Smooth muscle cell (in vitro differentiated cells): ENCODE measurements around the gene BBS12. TPM values are rescaled to one million over a fixed set of nuclear protein-coding genes. Genes with fewer than 3 reads are reported as not detected.

ENCODE experiments used
- DNase-seq: peaks from one replicate; lab custom pipeline; 2025; ENCODE audit not compliant: unreplicated experiment; lab: John Stamatoyannopoulos, UW
- H2AFZ ChIP-seq: fragments of 200-600 bp; sonication (generic); 2 replicates; pipeline ENCODE4 v1.6.0; 2016; ENCODE audit warnings: antibody characterized with exemption, low read depth, mild to moderate bottlenecking
- H3F3A ChIP-seq: fragments of 200-600 bp; sonication (generic); 2 replicates; pipeline ENCODE4 v1.6.0; 2017; ENCODE audit warnings: antibody characterized with exemption, low read depth
- H3K27ac ChIP-seq: fragments of 200-600 bp; sonication (generic); 2 replicates; pipeline ENCODE4 v1.5.1; 2016; ENCODE audit warnings: low read depth, mild to moderate bottlenecking
- H3K27me3 ChIP-seq: fragments of 200-600 bp; sonication (generic); 2 replicates; pipeline ENCODE4 v1.6.1; 2016; ENCODE audit warnings: low read depth, mild to moderate bottlenecking
- H3K36me3 ChIP-seq: fragments of 200-600 bp; sonication (generic); 2 replicates; pipeline ENCODE4 v1.5.1; 2016; ENCODE audit warnings: low read depth
- H3K4me1 ChIP-seq: fragments of 200-600 bp; sonication (generic); 2 replicates; pipeline ENCODE4 v1.5.1; 2016; ENCODE audit warnings: low read depth
- H3K4me2 ChIP-seq: fragments of 200-600 bp; sonication (generic); 2 replicates; pipeline ENCODE4 v1.6.0; 2016; ENCODE audit warnings: mild to moderate bottlenecking
- H3K4me3 ChIP-seq: fragments of 200-600 bp; sonication (generic); 2 replicates; pipeline ENCODE4 v1.5.1; 2016; ENCODE audit warnings: mild to moderate bottlenecking
- H3K79me2 ChIP-seq: fragments of 200-600 bp; sonication (generic); 2 replicates; pipeline ENCODE4 v1.6.0; 2016; ENCODE audit warnings: low read depth, mild to moderate bottlenecking
- H3K9ac ChIP-seq: fragments of 200-600 bp; sonication (generic); 2 replicates; pipeline ENCODE4 v1.6.0; 2016; ENCODE audit warnings: low read depth
- H3K9me3 ChIP-seq: fragments of 200-600 bp; sonication (generic); replicated peaks from 2 replicates; pipeline ENCODE4 v1.5.1; 2016; ENCODE audit warnings: low read depth
- H4K20me1 ChIP-seq: fragments of 200-600 bp; sonication (generic); 2 replicates; pipeline ENCODE4 v1.6.0; 2016; ENCODE audit warnings: low read depth
- CTCF ChIP-seq: fragments of 200-600 bp; sonication (generic); IDR thresholded peaks from 2 replicates; pipeline ENCODE4 v1.5.1; 2017; ENCODE audit warnings: borderline replicate concordance, mild to moderate bottlenecking, antibody characterized with exemption; ENCODE audit not compliant: insufficient read depth, poor library complexity, severe bottlenecking
- WGBS: methylation state at CpG from one replicate; pipeline ENCODE4 v1.1.7; 2016; ENCODE audit warnings: low lambda C conversion rate; 5-methylcytosine and 5-hydroxymethylcytosine counted together
- polyA plus RNA-seq: library from polyadenylated mRNA; unstranded; fragments of >200 nt; fragmentation: Nextera tagmentation; extraction: Ambion mirVana; gene quantifications from 2 replicates; pipeline ENCODE4 v1.2.1, GENCODE V29; 2016
- total RNA-seq: library from RNA; depleted of rRNA; stranded (reverse); fragments of >200 nt; gene quantifications from 2 replicates; pipeline ENCODE4 v1.2.3, GENCODE V29; 2014

BBS12 gene
- total and polyA plus RNA-seq, 2 experiments from 2014 or later, result 3.6 to 3.7 TPM

DNA sequence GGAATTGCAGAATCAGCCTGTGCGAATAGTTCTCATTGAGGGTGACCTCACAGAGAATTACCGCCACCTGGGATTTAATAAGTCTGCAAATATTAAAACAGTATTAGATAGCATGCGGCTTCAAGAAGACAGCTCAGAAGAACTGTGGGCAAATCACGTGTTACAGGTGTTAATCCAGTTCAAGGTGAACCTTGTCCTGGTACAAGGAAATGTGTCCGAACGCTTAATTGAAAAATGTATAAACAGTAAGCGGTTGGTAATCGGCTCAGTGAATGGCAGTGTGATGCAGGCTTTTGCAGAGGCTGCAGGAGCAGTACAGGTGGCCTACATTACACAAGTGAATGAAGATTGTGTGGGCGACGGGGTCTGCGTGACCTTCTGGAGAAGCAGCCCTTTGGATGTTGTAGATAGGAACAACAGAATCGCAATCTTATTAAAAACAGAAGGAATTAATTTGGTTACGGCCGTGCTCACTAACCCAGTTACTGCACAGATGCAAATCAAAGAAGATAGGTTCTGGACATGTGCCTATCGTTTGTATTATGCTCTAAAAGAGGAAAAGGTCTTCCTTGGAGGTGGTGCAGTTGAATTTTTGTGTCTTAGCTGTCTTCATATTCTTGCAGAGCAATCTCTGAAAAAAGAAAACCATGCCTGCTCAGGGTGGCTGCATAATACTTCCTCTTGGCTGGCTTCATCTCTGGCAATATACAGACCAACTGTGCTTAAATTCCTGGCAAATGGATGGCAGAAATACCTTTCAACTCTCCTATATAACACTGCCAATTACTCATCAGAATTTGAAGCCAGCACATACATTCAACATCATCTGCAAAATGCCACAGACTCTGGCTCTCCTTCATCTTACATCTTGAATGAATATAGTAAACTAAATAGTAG, 10.7 kb downstream of the BBS12 start:
- no peak overlapping the region for H3K27ac ChIP-seq
- DNase-seq, result no peak

GRCh38 chr4:122744229-122744628, 11.7 kb downstream of the BBS12 start:
- H3K79me2 ChIP-seq, result no peaks in the 10 kb centered on the region
- H2AFZ ChIP-seq, result no peak overlapping the region
- H3K4me1 ChIP-seq, result no peaks in the 10 kb centered on the region
- no peak for TF ChIP-seq CTCF
- no peak for DNase-seq
- WGBS, result 54% methylated on average over 1 of the region's 1 CpG
- no peaks in the 10 kb centered on the region for H3K9me3 ChIP-seq
- H3K4me3 ChIP-seq, result no peak overlapping the region
- no peak overlapping the region for H3K9ac ChIP-seq
- H3F3A ChIP-seq, result no peaks in the 10 kb centered on the region
- H3K4me2 ChIP-seq, result no peak overlapping the region
- no peak overlapping the region for H3K27ac ChIP-seq
- no peaks in the 10 kb centered on the region for H3K36me3 ChIP-seq
- no peaks in the 10 kb centered on the region for H3K27me3 ChIP-seq
- no peaks in the 10 kb centered on the region for H4K20me1 ChIP-seq

More for the DNA sequence above, 10.7 kb downstream of the BBS12 start:
- Histone ChIP-seq H3K9ac (no peak overlapping the region), H3K4me2 (no peak overlapping the region), H4K20me1 (no peaks in the 10 kb centered on the region), H3F3A (no peaks in the 10 kb centered on the region), H3K27me3 (no peaks in the 10 kb centered on the region), H3K4me3 (no peak overlapping the region), H3K9me3 (no peaks in the 10 kb centered on the region), H3K4me1 (no peaks in the 10 kb centered on the region), H3K79me2 (no peaks in the 10 kb centered on the region), H2AFZ (no peak overlapping the region), H3K36me3 (no peaks in the 10 kb centered on the region)
- WGBS, result 91% methylated on average over 15 of the region's 15 CpGs
- no peak for TF ChIP-seq CTCF

DNA sequence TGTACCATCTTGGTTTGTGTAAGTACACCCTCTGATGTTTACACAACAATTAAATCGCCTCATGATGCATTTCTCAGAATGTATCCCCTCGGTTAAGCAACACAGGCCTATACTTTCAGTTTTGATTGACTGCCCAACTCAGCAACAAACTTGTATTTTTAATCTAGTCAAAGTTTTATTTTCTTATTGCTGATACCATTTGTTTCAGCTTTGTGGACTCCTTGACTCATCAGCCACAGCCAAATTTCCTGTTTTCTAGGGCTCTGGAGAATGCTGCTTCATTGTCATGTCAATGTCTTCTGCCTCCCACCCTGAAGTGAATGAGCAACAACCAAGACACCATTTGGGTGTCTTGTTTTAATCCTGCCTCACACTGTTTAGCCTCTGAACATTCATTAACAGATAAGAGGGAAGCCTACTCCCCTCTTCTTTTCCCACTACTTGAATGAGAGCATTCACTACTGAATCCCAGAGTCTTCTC, 14.0 kb downstream of the BBS12 start:
- no peaks in the 10 kb centered on the region for H3K79me2 ChIP-seq
- WGBS, result 90% methylated on average over 2 of the region's 2 CpGs
- no peak overlapping the region for H3K9ac ChIP-seq
- no peaks in the 10 kb centered on the region for H3K36me3 ChIP-seq
- no peak for TF ChIP-seq CTCF
- H3K4me2 ChIP-seq, result no peak overlapping the region
- H3K9me3 ChIP-seq, result no peaks in the 10 kb centered on the region
- DNase-seq, result no peak
- no peak overlapping the region for H3K27ac ChIP-seq
- H2AFZ ChIP-seq, result no peak overlapping the region
- no peaks in the 10 kb centered on the region for H3K27me3 ChIP-seq
- no peaks in the 10 kb centered on the region for H3K4me1 ChIP-seq
- H4K20me1 ChIP-seq, result no peaks in the 10 kb centered on the region
- no peak overlapping the region for H3K4me3 ChIP-seq
- no peaks in the 10 kb centered on the region for H3F3A ChIP-seq
